PC-9 (cell line): ENCODE data around the gene UGT1A3. TPM values are rescaled to one million over a fixed set of nuclear protein-coding genes. Genes with fewer than 3 reads are reported as not detected.

Source experiments
- BruUV-seq: library from RNA; stranded (reverse); fragments of 400-500 nt; replicated peaks from 2 replicates; lab custom pipeline; 2021; lab: Mats Ljungman, UMichigan
- CTCF ChIA-PET: fragments of 300-600 bp; sonication (Branson Sonifier 250); formaldehyde crosslinking; loops from one replicate; lab custom pipeline; 2022; ENCODE audit warnings: antibody characterized with exemption; lab: Charles Lee
- POLR2A ChIA-PET: fragments of 300-600 bp; sonication (Branson Sonifier 250); formaldehyde crosslinking; loops from one replicate; lab custom pipeline; 2022; ENCODE audit warnings: antibody characterized with exemption; ENCODE audit not compliant: unreplicated experiment; lab: Charles Lee
- DNase-seq, 2 experiments: peaks; one replicate each; pipeline versions ENCODE4 v3.0.0 to v3.0.0-alpha.2; 2015 to 2022; ENCODE audit warnings: mixed read lengths in 1 of 2
- H2AFZ ChIP-seq: fragments of 200-600 bp; sonication (generic); 2 replicates; pipeline ENCODE4 v1.8.1; 2017; ENCODE audit warnings: antibody characterized with exemption
- H3F3A ChIP-seq: fragments of 200-600 bp; sonication (generic); 2 replicates; pipeline ENCODE4 v1.8.1; 2017; ENCODE audit warnings: antibody characterized with exemption, mild to moderate bottlenecking, low read depth; ENCODE audit not compliant: insufficient read depth
- H3K27ac ChIP-seq: fragments of 200-600 bp; sonication (generic); 2 replicates; pipeline ENCODE4 v1.6.1; 2016; ENCODE audit warnings: mixed run types
- H3K27me3 ChIP-seq: fragments of 200-600 bp; sonication (generic); 2 replicates; pipeline ENCODE4 v1.6.1; 2016; ENCODE audit warnings: low read depth, mixed run types; ENCODE audit not compliant: insufficient read depth
- H3K36me3 ChIP-seq: fragments of 200-600 bp; sonication (generic); 2 replicates; pipeline ENCODE4 v1.6.1; 2016; ENCODE audit warnings: low read depth, mixed run types
- H3K4me1 ChIP-seq: fragments of 200-600 bp; sonication (generic); replicated peaks from 2 replicates; pipeline ENCODE4 v1.6.1; 2016; ENCODE audit warnings: mixed run types; ENCODE audit not compliant: insufficient read depth
- H3K4me2 ChIP-seq: fragments of 200-600 bp; sonication (generic); 2 replicates; pipeline ENCODE4 v1.6.1; 2017; ENCODE audit warnings: mixed run types
- H3K4me3 ChIP-seq: fragments of 200-600 bp; sonication (generic); 2 replicates; pipeline ENCODE4 v1.6.1; 2016; ENCODE audit warnings: mixed run types
- H3K79me2 ChIP-seq: fragments of 200-600 bp; sonication (generic); 2 replicates; pipeline ENCODE4 v1.6.1; 2017; ENCODE audit warnings: low read depth, mixed run types
- H3K9me2 ChIP-seq: fragments of 200-600 bp; sonication (generic); 2 replicates; pipeline ENCODE4 v1.8.1; 2017; ENCODE audit warnings: mild to moderate bottlenecking; ENCODE audit not compliant: insufficient read depth
- H3K9me3 ChIP-seq: fragments of 200-600 bp; sonication (generic); 2 replicates; pipeline ENCODE4 v1.8.1; 2016; ENCODE audit warnings: low read depth; ENCODE audit not compliant: insufficient read depth
- H4K20me1 ChIP-seq: fragments of 200-600 bp; sonication (generic); 2 replicates; pipeline ENCODE4 v1.8.1; 2017; ENCODE audit not compliant: insufficient read depth
- CTCF ChIP-seq: fragments of 200-600 bp; sonication (generic); conservative IDR thresholded peaks from 2 replicates; pipeline ENCODE4 v1.6.1; 2017; ENCODE audit warnings: mixed run types, antibody characterized with exemption, mild to moderate bottlenecking, moderate library complexity
- EZH2 ChIP-seq: fragments of 200-600 bp; sonication (generic); IDR thresholded peaks from 2 replicates; pipeline ENCODE4 v1.8.0; 2017; ENCODE audit warnings: antibody characterized with exemption, low read depth
- intact Hi-C: fragments of 100-400 bp; cut with micrococcal nuclease; formaldehyde crosslinking; loops from one replicate; pipeline ENCODE4 v1.10.0; 2022; ENCODE audit not compliant: unreplicated experiment
- total RNA-seq: library from RNA; stranded (reverse); gene quantifications from 2 replicates; pipeline ENCODE4 v1.2.3, GENCODE V29; 2021

The UGT1A3 gene
- total RNA-seq, 1 experiment from 2014 or later: 67.1 TPM

GRCh38 chr2:233754872-233755611 lies 26.2 kb downstream of the UGT1A3 start:
- H3K4me3 ChIP-seq: no peak overlapping the region
- H2AFZ ChIP-seq: no peak overlapping the region
- H3K4me1 ChIP-seq: no peaks in the 10 kb centered on the region
- H3F3A ChIP-seq: peaks cover 58% of the 10 kb centered on the region
- H3K9me3 ChIP-seq: peaks cover 2% of the 10 kb centered on the region
- H3K27ac ChIP-seq: no peak overlapping the region
- no TSS peak for BruUV-seq
- intact Hi-C loops: no loop called here
- no peak overlapping the region for H3K4me2 ChIP-seq
- peaks cover 66% of the 10 kb centered on the region for H3K36me3 ChIP-seq
- peaks cover 92% of the 10 kb centered on the region for H3K79me2 ChIP-seq
- H3K9me2 ChIP-seq: no peaks in the 10 kb centered on the region
- CTCF ChIA-PET: no interaction called here
- no peaks in the 10 kb centered on the region for H3K27me3 ChIP-seq
- no peak for TF ChIP-seq EZH2
- TF ChIP-seq CTCF: no peak
- POLR2A ChIA-PET: no interaction called here
- H4K20me1 ChIP-seq: peaks cover 48% of the 10 kb centered on the region
- peak in 1 of 2 experiments; percentile 17 for DNase-seq

- no TSS peak for BruUV-seq
- ChIA-PET POLR2A (no interaction called here), CTCF (no interaction called here)
- no peaks in the 10 kb centered on the region for H3K9me3 ChIP-seq
- no peak overlapping the region for H3K27ac ChIP-seq
- H3K9me2 ChIP-seq: no peaks in the 10 kb centered on the region
- peak in 1 of 2 experiments; percentile 26 for DNase-seq
- intact Hi-C loops: no loop called here
- peaks cover 70% of the 10 kb centered on the region for H3F3A ChIP-seq
- H3K4me3 ChIP-seq: no peak overlapping the region
- H4K20me1 ChIP-seq: peaks cover 60% of the 10 kb centered on the region
- H2AFZ ChIP-seq: no peak overlapping the region
- TF ChIP-seq EZH2 (no peak), CTCF (no peak)
- no peaks in the 10 kb centered on the region for H3K27me3 ChIP-seq
- no peak overlapping the region for H3K4me2 ChIP-seq
- H3K79me2 ChIP-seq: peaks cover 92% of the 10 kb centered on the region
- H3K36me3 ChIP-seq: peaks cover 64% of the 10 kb centered on the region
- H3K4me1 ChIP-seq: no peaks in the 10 kb centered on the region
Observed at GRCh38 chr2:233756429-233757081, 27.7 kb downstream of the UGT1A3 start.

- POLR2A ChIA-PET: interaction anchor here (0.6 kb wide), 1 partner anchor 16 kb away, joined by 6 read pairs; no protein-coding TSS in a partner anchor
- H3K9me3 ChIP-seq: no peaks in the 10 kb centered on the region
- peaks cover 7% of the 10 kb centered on the region; the same call in 1 of the 2 replicates for H3K4me1 ChIP-seq
- H4K20me1 ChIP-seq: peaks cover 60% of the 10 kb centered on the region
- H3K79me2 ChIP-seq: peaks cover 92% of the 10 kb centered on the region
- H3K36me3 ChIP-seq: peaks cover 70% of the 10 kb centered on the region
- H3F3A ChIP-seq: peaks cover 72% of the 10 kb centered on the region
- no peak overlapping the region for H3K27ac ChIP-seq
- no peak overlapping the region for H3K4me3 ChIP-seq
- intact Hi-C loops: no loop called here
- no peak overlapping the region for H2AFZ ChIP-seq
- BruUV-seq: no TSS peak
- H3K9me2 ChIP-seq: no peaks in the 10 kb centered on the region
- H3K27me3 ChIP-seq: no peaks in the 10 kb centered on the region
- CTCF ChIA-PET: no interaction called here
- DNase-seq: no peak
- TF ChIP-seq EZH2 (no peak), CTCF (no peak)
- no peak overlapping the region for H3K4me2 ChIP-seq
Observed at GRCh38 chr2:233758141-233758540, 29.3 kb downstream of the UGT1A3 start.
